ENCODE measurements around the gene C16orf95. TPM values are rescaled to one million over a fixed set of nuclear protein-coding genes. Genes with fewer than 3 reads are reported as not detected.

The C16orf95 gene
- total RNA-seq, 1 experiment from 2014 or later: 6.0 TPM

DNA sequence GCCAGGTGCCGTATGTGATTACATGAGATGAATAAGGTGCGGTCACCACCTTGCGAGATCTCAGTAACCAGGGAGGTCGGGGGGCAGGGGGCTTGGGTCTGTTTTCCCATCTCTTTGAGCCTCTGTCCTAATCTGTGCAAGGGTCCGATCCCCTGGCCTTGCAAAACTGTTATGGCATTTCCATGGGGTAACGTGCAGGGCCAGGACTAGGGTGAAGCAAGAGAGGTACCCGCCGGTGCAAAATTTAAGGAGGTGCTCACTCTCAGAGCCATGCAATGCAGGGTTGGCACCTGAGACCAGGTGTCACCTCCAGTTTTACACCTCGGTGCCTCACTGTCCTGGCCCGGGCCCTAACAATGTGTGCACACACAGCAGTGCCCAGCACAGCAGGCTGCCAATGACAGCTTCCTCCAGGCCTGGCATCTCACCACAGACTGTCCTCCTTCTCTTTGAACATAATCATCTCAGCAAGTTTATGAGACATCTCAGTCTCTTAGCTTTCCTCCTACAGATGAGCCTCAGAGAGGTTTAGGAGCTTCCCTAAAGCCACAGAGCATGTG, 43.6 kb downstream of the C16orf95 start:
- no TSS peak for BruUV-seq (replicated peaks)
- no peaks in the 10 kb centered on the region for H3K27me3 ChIP-seq (ENCODE audit: control insufficient read depth, insufficient read depth, low read length)

DNA sequence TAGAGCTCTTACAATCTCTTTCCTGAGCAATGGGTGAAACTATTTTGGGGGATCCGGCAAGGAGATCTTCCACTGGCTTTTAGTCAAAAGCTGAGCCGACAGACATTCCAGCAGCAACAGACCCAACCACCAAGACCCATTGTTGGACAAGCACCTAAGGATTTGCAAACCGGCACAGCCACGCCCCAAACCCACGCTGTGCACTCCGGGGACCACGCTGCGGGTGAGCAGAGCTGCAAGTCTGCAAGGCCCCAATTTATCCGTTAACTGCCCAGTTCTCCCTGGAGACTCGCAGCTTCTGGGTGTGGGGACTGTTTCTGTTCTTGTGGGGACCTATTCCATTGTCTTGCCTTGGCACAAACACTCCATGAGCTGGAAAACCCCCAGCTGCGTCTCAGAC, 45.9 kb downstream of the C16orf95 start:
- Histone ChIP-seq H3K27me3 (ENCODE audit: control insufficient read depth, insufficient read depth, low read length) (no peaks in the 10 kb centered on the region), H3K9me3 (ENCODE audit: control insufficient read depth, insufficient read depth, low read depth, low read length) (no peaks in the 10 kb centered on the region), H3K27ac (ENCODE audit: low read length) (no peak overlapping the region), H3K36me3 (ENCODE audit: control insufficient read depth, insufficient read depth, low read length) (no peaks in the 10 kb centered on the region), H3K4me1 (ENCODE audit: control insufficient read depth, insufficient read depth, low read length) (no peaks in the 10 kb centered on the region), H3K4me3 (ENCODE audit: low read depth in 2 of 2, low read length in 2 of 2) (no peak overlapping the region)
- intact Hi-C loops (cut with micrococcal nuclease; ENCODE audit: unreplicated experiment): no loop called here
- no peak for DNase-seq (ENCODE audit: low read depth, low spot score)
- in situ Hi-C loops (cut with HindIII; ENCODE audit: low pct_unique_long_range_greater_than_20kb, low sequenced_read_pairs): no loop called here
- POLR2A ChIA-PET: no interaction called here
- no TSS peak for BruUV-seq (replicated peaks)
- no peak for TF ChIP-seq SIN3A (IDR thresholded peaks at IDR 0.05; ENCODE audit: borderline replicate concordance, insufficient read depth, low read depth, low read length)
- CTCF ChIA-PET: no interaction called here
- ATAC-seq: no peak

More for the DNA sequence above, 43.6 kb downstream of the C16orf95 start:
- ATAC-seq: no peak
- TF ChIP-seq, protein P1, sequence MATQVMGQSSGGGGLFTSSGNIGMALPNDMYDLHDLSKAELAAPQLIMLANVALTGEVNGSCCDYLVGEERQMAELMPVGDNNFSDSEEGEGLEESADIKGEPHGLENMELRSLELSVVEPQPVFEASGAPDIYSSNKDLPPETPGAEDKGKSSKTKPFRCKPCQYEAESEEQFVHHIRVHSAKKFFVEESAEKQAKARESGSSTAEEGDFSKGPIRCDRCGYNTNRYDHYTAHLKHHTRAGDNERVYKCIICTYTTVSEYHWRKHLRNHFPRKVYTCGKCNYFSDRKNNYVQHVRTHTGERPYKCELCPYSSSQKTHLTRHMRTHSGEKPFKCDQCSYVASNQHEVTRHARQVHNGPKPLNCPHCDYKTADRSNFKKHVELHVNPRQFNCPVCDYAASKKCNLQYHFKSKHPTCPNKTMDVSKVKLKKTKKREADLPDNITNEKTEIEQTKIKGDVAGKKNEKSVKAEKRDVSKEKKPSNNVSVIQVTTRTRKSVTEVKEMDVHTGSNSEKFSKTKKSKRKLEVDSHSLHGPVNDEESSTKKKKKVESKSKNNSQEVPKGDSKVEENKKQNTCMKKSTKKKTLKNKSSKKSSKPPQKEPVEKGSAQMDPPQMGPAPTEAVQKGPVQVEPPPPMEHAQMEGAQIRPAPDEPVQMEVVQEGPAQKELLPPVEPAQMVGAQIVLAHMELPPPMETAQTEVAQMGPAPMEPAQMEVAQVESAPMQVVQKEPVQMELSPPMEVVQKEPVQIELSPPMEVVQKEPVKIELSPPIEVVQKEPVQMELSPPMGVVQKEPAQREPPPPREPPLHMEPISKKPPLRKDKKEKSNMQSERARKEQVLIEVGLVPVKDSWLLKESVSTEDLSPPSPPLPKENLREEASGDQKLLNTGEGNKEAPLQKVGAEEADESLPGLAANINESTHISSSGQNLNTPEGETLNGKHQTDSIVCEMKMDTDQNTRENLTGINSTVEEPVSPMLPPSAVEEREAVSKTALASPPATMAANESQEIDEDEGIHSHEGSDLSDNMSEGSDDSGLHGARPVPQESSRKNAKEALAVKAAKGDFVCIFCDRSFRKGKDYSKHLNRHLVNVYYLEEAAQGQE (IDR thresholded peaks at IDR 0.05; ENCODE audit: insufficient read depth in 1 of 2, low read depth in 2 of 2, low read length in 1 of 2): no peak
- no peak for TF ChIP-seq TCF7L2 (IDR thresholded peaks at IDR 0.05; ENCODE audit: low read depth, low read length)
- TF ChIP-seq POLR2AphosphoS5 (IDR thresholded peaks at IDR 0.05; ENCODE audit: low read depth, low read length): no peak
- TF ChIP-seq SIN3A (IDR thresholded peaks at IDR 0.05; ENCODE audit: borderline replicate concordance, insufficient read depth, low read depth, low read length): no peak
- TF ChIP-seq, protein P2, sequence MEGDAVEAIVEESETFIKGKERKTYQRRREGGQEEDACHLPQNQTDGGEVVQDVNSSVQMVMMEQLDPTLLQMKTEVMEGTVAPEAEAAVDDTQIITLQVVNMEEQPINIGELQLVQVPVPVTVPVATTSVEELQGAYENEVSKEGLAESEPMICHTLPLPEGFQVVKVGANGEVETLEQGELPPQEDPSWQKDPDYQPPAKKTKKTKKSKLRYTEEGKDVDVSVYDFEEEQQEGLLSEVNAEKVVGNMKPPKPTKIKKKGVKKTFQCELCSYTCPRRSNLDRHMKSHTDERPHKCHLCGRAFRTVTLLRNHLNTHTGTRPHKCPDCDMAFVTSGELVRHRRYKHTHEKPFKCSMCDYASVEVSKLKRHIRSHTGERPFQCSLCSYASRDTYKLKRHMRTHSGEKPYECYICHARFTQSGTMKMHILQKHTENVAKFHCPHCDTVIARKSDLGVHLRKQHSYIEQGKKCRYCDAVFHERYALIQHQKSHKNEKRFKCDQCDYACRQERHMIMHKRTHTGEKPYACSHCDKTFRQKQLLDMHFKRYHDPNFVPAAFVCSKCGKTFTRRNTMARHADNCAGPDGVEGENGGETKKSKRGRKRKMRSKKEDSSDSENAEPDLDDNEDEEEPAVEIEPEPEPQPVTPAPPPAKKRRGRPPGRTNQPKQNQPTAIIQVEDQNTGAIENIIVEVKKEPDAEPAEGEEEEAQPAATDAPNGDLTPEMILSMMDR (IDR thresholded peaks at IDR 0.05): no peak
- ChIA-PET CTCF (no interaction called here), POLR2A (no interaction called here)
- in situ Hi-C loops (cut with HindIII; ENCODE audit: low pct_unique_long_range_greater_than_20kb, low sequenced_read_pairs): no loop called here
- no peak overlapping the region for H3K4me3 ChIP-seq (ENCODE audit: low read depth in 2 of 2, low read length in 2 of 2)
- no peaks in the 10 kb centered on the region for H3K36me3 ChIP-seq (ENCODE audit: control insufficient read depth, insufficient read depth, low read length)
- H3K4me1 ChIP-seq (ENCODE audit: control insufficient read depth, insufficient read depth, low read length): no peaks in the 10 kb centered on the region
- no peak overlapping the region for H3K27ac ChIP-seq (ENCODE audit: low read length)
- no peaks in the 10 kb centered on the region for H3K9me3 ChIP-seq (ENCODE audit: control insufficient read depth, insufficient read depth, low read depth, low read length)
- DNase-seq (ENCODE audit: low read depth, low spot score): no peak
- intact Hi-C loops (cut with micrococcal nuclease; ENCODE audit: unreplicated experiment): no loop called here

DNA sequence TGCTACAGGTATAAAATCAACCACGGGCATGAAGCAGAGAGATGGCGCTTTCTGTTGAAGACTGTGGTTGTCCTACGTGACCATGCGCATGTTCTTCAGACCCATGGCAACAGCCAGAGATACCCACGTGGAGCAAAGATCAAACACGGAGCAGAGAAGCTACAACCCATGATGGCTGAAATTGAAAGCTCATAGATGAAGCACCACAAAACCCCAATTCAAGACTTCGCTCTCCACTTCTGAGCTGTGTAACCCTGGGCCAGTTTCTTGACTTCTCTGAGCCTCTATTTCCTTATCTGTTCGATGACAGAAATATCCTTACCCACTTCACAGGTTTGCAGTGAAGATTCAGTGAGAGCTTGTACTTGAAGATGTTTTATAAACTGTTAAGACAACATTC, 49.6 kb downstream of the C16orf95 start:
- no TSS peak for BruUV-seq (replicated peaks)
- H3K36me3 ChIP-seq (ENCODE audit: control insufficient read depth, insufficient read depth, low read length): no peaks in the 10 kb centered on the region
- no peaks in the 10 kb centered on the region for H3K9me3 ChIP-seq (ENCODE audit: control insufficient read depth, insufficient read depth, low read depth, low read length)
- DNase-seq (ENCODE audit: low read depth, low spot score): no peak
- in situ Hi-C loops (cut with HindIII; ENCODE audit: low pct_unique_long_range_greater_than_20kb, low sequenced_read_pairs) (no loop called here), intact Hi-C loops (cut with micrococcal nuclease; ENCODE audit: unreplicated experiment) (no loop called here)
- no peak overlapping the region for H3K27ac ChIP-seq (ENCODE audit: low read length)
- POLR2A ChIA-PET: no interaction called here
- H3K27me3 ChIP-seq (ENCODE audit: control insufficient read depth, insufficient read depth, low read length): no peaks in the 10 kb centered on the region
- ATAC-seq: no peak
- CTCF ChIA-PET: no interaction called here
- TF ChIP-seq SIN3A (IDR thresholded peaks at IDR 0.05; ENCODE audit: borderline replicate concordance, insufficient read depth, low read depth, low read length) (no peak), TCF7L2 (IDR thresholded peaks at IDR 0.05; ENCODE audit: low read depth, low read length) (no peak), POLR2AphosphoS5 (IDR thresholded peaks at IDR 0.05; ENCODE audit: low read depth, low read length) (no peak)
- TF ChIP-seq, protein P2 (IDR thresholded peaks at IDR 0.05): no peak
- TF ChIP-seq, protein P1 (IDR thresholded peaks at IDR 0.05; ENCODE audit: insufficient read depth in 1 of 2, low read depth in 2 of 2, low read length in 1 of 2): no peak
- H3K4me3 ChIP-seq (ENCODE audit: low read depth in 2 of 2, low read length in 2 of 2): no peak overlapping the region
- H3K4me1 ChIP-seq (ENCODE audit: control insufficient read depth, insufficient read depth, low read length): no peaks in the 10 kb centered on the region
